ENCODE data around the gene TMEM88. TPM values are rescaled to one million over a fixed set of nuclear protein-coding genes. Genes with fewer than 3 reads are reported as not detected.

Gene TMEM88
- total and polyA plus RNA-seq, 2 of the 13 experiments (the other 11 are each of a cell fraction or from before 2014, with no cell fraction given), result 0.31 to 0.66 TPM

DNA sequence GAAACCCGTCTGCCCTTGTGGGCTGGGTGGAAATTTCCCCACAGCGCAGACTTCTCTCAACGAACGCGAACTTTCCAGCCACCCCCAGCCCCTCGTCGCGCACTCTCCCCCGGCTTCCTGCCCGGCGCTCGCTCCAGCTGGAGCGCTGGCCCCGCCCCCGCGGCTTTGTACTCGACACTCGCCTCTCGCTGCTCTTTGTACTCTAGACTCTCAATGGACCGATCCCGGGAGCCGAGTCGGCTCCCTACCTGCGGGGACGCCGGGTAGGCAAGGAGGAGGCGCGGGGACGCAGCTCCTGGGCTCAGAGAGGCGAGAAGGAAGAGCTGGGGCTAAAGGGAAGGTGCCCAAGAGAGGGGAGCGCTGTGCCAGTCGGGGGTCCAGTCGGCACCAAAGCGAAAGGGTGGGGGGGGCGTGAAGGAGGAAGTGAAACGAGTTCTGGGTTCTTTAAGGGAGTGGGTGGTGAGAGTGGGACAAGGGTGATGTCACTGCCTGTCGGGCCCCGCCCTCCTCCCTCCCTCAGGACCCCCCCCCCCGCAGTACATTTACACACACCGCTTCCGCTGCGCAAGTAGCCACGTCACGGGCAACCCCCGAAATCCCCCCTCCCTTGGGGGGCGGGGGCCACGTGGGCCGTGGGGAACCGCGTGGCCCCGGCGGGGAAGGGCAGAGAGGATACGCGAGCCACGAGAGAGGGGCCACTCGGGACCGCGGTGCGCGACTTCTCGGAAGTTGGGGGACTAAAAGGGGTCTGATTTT, 11.2 kb upstream of the TMEM88 start (continued):
- TF ChIP-seq, protein P1, sequence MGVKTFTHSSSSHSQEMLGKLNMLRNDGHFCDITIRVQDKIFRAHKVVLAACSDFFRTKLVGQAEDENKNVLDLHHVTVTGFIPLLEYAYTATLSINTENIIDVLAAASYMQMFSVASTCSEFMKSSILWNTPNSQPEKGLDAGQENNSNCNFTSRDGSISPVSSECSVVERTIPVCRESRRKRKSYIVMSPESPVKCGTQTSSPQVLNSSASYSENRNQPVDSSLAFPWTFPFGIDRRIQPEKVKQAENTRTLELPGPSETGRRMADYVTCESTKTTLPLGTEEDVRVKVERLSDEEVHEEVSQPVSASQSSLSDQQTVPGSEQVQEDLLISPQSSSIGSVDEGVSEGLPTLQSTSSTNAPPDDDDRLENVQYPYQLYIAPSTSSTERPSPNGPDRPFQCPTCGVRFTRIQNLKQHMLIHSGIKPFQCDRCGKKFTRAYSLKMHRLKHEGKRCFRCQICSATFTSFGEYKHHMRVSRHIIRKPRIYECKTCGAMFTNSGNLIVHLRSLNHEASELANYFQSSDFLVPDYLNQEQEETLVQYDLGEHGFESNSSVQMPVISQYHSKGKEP (CRISPR knock-in tag; IDR thresholded peaks at IDR 0.05), result no peak
- TF ChIP-seq SYNCRIP (IDR thresholded peaks at IDR 0.05; ENCODE audit: insufficient read depth, low read depth, low read length) (no peak), DR1 (CRISPR knock-in tag; IDR thresholded peaks at IDR 0.05) (peak; percentile 48; the same call in 1 of the 2 replicates), BCL6 (CRISPR knock-in tag; IDR thresholded peaks at IDR 0.05) (peak; percentile 29; the same call in 1 of the 2 replicates), DMAP1 (CRISPR knock-in tag; IDR thresholded peaks at IDR 0.05) (peak; percentile 25; the same call in 1 of the 2 replicates), ZSCAN25 (CRISPR knock-in tag; IDR thresholded peaks at IDR 0.05) (peak; percentile 37; the same call in 1 of the 2 replicates), SRSF1 (optimal IDR thresholded peaks at IDR 0.05; ENCODE audit: low read depth, low read length) (peak; percentile 27), HNRNPH1 (optimal IDR thresholded peaks at IDR 0.05; ENCODE audit: low read depth, low read length) (no peak), REL (CRISPR knock-in tag; conservative IDR thresholded peaks at IDR 0.05) (0 out of 2 replicates have a peak, but pooled peaks have one; percentile 10), ELF3 (CRISPR knock-in tag; IDR thresholded peaks at IDR 0.05) (no peak), POLR2A (IDR thresholded peaks at IDR 0.05; ENCODE audit: insufficient read depth in 1 of 2, low read depth in 2 of 2, low read length in 2 of 2) (peak; percentile 58 to 69; a peak in 3 of 4 replicates), ZNF572 (CRISPR knock-in tag; IDR thresholded peaks at IDR 0.05) (no peak), TAF15 (IDR thresholded peaks at IDR 0.05; ENCODE audit: low read depth, low read length, poor library complexity, severe bottlenecking) (peak; percentile 67), ZNF331 (CRISPR knock-in tag; IDR thresholded peaks at IDR 0.05) (0 out of 2 replicates have a peak, but pooled peaks have one; percentile 7)
- TF ChIP-seq, protein P2, sequence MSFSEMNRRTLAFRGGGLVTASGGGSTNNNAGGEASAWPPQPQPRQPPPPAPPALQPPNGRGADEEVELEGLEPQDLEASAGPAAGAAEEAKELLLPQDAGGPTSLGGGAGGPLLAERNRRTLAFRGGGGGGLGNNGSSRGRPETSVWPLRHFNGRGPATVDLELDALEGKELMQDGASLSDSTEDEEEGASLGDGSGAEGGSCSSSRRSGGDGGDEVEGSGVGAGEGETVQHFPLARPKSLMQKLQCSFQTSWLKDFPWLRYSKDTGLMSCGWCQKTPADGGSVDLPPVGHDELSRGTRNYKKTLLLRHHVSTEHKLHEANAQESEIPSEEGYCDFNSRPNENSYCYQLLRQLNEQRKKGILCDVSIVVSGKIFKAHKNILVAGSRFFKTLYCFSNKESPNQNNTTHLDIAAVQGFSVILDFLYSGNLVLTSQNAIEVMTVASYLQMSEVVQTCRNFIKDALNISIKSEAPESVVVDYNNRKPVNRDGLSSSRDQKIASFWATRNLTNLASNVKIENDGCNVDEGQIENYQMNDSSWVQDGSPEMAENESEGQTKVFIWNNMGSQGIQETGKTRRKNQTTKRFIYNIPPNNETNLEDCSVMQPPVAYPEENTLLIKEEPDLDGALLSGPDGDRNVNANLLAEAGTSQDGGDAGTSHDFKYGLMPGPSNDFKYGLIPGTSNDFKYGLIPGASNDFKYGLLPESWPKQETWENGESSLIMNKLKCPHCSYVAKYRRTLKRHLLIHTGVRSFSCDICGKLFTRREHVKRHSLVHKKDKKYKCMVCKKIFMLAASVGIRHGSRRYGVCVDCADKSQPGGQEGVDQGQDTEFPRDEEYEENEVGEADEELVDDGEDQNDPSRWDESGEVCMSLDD (CRISPR knock-in tag; IDR thresholded peaks at IDR 0.05; ENCODE audit: borderline replicate concordance), result peak; percentile 89; the same call in 1 of the 2 replicates
- TF ChIP-seq, protein P3, sequence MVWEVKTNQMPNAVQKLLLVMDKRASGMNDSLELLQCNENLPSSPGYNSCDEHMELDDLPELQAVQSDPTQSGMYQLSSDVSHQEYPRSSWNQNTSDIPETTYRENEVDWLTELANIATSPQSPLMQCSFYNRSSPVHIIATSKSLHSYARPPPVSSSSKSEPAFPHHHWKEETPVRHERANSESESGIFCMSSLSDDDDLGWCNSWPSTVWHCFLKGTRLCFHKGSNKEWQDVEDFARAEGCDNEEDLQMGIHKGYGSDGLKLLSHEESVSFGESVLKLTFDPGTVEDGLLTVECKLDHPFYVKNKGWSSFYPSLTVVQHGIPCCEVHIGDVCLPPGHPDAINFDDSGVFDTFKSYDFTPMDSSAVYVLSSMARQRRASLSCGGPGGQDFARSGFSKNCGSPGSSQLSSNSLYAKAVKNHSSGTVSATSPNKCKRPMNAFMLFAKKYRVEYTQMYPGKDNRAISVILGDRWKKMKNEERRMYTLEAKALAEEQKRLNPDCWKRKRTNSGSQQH (CRISPR knock-in tag; IDR thresholded peaks at IDR 0.05; ENCODE audit: low read depth), result no peak
- TF ChIP-seq, protein P4, sequence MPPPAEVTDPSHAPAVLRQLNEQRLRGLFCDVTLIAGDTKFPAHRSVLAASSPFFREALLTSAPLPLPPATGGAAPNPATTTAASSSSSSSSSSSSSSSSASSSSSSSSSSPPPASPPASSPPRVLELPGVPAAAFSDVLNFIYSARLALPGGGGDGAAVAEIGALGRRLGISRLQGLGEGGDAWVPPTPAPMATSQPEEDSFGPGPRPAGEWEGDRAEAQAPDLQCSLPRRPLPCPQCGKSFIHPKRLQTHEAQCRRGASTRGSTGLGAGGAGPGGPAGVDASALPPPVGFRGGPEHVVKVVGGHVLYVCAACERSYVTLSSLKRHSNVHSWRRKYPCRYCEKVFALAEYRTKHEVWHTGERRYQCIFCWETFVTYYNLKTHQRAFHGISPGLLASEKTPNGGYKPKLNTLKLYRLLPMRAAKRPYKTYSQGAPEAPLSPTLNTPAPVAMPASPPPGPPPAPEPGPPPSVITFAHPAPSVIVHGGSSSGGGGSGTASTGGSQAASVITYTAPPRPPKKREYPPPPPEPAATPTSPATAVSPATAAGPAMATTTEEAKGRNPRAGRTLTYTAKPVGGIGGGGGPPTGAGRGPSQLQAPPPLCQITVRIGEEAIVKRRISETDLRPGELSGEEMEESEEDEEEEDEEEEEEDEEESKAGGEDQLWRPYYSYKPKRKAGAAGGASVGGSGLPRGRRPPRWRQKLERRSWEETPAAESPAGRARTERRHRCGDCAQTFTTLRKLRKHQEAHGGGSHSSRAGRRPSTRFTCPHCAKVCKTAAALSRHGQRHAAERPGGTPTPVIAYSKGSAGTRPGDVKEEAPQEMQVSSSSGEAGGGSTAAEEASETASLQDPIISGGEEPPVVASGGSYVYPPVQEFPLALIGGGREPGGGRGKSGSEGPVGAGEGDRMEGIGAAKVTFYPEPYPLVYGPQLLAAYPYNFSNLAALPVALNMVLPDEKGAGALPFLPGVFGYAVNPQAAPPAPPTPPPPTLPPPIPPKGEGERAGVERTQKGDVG (CRISPR knock-in tag; IDR thresholded peaks at IDR 0.05; ENCODE audit: borderline replicate concordance), result no peak
- TF ChIP-seq, protein P5, sequence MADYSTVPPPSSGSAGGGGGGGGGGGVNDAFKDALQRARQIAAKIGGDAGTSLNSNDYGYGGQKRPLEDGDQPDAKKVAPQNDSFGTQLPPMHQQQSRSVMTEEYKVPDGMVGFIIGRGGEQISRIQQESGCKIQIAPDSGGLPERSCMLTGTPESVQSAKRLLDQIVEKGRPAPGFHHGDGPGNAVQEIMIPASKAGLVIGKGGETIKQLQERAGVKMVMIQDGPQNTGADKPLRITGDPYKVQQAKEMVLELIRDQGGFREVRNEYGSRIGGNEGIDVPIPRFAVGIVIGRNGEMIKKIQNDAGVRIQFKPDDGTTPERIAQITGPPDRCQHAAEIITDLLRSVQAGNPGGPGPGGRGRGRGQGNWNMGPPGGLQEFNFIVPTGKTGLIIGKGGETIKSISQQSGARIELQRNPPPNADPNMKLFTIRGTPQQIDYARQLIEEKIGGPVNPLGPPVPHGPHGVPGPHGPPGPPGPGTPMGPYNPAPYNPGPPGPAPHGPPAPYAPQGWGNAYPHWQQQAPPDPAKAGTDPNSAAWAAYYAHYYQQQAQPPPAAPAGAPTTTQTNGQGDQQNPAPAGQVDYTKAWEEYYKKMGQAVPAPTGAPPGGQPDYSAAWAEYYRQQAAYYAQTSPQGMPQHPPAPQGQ (CRISPR knock-in tag; IDR thresholded peaks at IDR 0.05; ENCODE audit: borderline replicate concordance), result peak; percentile 53; the same call in 1 of the 2 replicates

All from HepG2 (cell line).